ENCODE results near the gene NRROS.
A peak's percentile ranks its signal among the peaks of the same experiment; 100 is the strongest.
"Not testable (repeated sequence)": the region's sequence is repeated elsewhere in the genome, so short reads cannot be mapped to it uniquely, and the experiment has no call there.

The NRROS gene

DNA sequence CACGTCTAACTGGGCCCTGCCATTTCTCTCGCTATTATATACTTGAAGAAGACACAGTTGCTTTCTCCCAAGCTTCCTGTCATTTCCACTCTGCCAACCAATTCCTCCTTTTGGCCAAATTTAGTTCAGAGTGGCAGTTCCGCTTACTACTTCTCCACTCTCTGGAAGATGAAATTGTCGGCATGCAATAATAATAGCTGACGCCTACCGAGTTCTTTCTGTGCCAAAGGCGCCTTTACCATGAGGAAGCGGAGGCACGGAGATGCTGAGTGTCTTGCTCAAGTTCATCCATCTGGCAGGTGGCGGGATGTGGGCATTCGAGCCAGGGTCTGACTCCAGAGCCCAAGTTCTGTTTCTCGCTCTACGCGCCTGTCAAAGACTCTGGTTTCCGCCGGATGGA, 14.6 kb upstream of the NRROS start:
- no peak for DNase-seq (ENCODE audit: low spot score)

DNA sequence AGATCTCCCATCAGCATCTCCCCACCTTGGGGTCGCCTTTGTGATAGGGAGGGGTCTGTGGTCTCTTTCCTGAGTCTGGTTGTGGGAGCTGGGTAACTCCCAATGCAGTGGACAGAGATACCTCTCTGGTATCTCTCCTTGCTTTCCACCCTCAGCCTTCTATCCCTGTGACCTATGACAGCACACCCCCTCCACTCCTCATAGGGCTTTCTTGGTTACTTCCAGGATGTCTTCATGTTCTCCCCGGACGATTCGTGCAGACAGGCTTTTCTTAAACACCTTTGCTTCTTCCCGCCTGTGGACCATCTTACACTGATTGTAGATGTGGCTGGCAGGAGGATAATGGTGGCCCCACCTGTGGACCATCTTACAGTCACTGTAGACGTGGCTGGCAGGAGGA, 14.2 kb upstream of the NRROS start:
- no peak for DNase-seq (ENCODE audit: low spot score)

DNA sequence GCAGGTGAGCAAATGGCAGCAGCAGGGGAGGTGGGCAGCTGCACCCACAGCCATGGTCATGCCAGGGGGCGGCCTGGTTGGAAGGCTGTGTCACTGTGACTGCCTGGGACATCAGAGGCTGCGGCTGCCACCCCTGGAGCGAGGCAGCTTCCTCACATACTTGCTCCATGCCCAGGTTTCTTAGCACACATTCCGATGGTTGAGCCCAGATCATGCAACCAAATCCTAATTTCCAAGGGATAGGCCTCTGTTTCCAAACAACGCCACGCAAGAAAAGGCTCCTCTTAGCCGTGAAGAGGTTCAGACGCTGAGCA, 11.6 kb upstream of the NRROS start:
- DNase-seq (ENCODE audit: low spot score), result no peak

DNA sequence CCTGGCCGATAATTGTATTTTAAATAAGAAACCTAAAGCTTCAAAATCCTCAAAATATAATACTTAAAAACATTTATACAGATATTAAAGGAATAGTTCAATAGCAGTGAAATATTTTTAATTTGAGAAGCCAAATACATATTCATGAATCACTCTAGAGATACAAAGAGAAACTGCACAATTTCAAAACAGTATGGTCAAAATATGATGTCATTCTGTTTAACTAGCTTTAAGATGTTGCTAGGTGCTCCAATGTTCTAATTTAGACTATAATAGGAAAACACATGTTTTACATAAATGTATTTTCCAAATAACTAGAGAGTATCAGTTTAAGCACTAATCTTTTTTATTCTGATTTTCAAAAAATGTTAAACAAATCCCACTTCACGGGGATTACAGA, 10.3 kb upstream of the NRROS start:
- DNase-seq (ENCODE audit: low spot score), result no peak

DNA sequence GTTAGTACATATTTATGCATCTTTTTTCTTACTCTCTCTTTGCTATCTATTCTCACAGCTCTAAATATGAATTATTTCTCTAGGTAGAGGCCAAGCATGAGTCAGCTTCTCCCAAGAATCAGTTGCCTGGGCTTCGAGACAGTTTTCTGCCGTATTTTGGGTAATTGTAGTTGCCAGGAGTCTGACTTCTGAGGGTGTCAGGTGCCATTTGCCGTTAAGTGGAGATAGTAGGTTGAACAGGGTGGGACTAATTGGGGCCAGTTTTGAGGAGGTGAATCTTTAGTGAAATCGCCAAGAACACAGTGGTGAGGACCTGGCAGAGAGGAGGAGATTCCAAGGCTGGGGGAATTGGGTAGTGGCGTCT, 7.8 kb upstream of the NRROS start:
- DNase-seq (ENCODE audit: low spot score), result no peak

DNA sequence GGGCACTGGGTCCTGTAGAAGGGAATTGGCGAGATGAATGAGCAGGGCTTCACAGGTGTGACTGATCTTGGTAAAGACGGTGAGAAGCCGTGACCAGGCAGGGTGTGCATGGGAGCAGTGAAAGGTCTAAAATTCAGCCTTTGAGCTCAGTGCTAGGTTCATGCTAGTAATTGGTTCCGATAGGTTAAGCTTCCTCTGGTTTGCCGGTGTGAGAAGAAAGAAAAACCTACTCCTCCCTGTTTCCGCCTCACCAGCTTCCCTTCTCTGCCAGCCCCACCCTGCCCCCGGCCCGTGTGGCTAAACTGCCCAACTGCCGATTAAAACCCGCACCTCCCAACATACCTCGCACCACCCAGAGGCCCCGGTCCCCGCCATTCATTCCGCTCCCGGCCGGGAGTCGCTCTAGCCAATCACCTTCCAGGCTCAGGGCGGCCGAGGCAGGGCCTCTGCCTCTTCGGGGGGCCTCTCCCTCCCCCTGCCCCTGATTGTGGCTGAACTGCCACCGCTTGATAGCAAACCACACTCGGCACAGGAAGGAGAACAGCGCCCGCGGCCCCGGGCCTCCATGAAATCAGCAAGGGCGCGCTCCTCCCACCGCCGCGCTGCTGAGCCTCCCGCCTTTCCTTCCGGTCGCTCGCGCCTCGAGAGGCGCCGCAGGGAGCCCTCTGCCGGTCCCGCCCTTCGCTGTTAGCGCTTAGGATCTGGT, 7.3 kb upstream of the NRROS start:
- DNase-seq (ENCODE audit: low spot score), result peak; percentile 66

DNA sequence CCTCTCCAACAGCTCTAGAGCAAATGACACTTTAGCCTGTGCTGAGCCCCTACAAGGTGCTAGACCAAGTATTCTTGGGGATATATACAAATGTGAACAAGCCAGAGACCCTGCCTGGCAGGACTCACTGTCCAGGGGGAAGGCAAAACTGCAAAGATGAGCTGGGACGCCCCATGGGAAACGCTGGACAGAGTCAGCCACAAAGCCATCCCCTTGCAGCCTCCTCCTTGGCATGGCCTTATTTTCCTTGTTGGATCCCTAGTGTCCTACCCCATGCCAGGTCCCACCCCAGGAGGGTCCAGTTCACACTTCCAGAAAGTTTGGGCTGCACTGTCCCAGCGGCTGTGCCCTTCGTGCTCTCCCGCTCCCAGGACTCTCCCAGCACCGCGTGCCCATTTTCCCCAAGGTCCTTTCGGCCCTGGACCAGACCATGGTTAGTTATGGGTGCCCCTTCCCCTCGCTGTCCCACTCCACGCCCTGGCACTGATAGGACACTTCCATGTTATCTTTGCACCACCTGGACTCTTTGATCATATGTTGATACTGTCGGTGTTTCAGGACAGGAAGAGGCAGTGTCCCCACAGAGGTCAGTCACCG, 5.8 kb upstream of the NRROS start:
- no peak for DNase-seq (ENCODE audit: low spot score)

DNA sequence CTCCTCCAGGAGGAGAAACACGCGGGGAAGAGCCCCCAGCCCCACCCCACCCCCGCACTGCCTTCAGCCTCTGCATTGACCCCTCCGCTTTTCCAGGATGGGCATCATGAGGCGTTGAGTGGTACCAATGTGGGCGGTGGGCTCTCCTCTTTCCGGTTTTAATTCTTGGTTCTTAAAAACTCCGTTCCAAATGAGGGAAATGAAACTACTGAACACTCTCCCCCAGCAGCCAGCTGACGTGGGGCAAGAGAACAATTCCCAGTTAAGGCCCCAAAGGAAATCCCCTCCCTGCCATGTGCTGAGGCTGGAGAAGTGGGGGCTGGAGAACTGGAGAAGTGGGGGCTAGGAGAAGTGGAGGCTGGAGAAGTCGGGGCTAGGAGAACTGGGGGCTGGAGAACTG, 5.3 kb upstream of the NRROS start:
- no peak for DNase-seq (ENCODE audit: low spot score)

DNA sequence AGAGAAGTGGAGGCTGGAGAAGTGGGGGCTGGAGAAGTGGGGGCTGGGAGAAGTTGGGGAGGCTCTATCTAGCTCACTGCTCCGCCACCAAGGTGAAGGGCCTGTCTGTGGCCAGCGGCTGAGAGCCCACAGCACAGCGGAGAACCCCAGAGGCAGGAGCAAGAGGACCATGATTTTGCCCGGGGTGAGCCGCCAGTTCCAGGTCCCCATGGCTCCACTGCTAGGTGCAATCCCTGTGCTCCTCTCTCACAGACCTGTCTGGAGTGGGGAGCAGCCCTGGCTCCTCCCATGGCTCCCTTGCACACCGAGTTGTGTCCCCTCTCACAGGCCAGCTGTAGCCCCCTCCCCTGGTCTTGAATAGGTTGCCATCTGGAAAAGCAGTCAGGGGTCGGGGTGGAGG, 4.7 kb upstream of the NRROS start:
- DNase-seq (ENCODE audit: low spot score), result no peak

DNA sequence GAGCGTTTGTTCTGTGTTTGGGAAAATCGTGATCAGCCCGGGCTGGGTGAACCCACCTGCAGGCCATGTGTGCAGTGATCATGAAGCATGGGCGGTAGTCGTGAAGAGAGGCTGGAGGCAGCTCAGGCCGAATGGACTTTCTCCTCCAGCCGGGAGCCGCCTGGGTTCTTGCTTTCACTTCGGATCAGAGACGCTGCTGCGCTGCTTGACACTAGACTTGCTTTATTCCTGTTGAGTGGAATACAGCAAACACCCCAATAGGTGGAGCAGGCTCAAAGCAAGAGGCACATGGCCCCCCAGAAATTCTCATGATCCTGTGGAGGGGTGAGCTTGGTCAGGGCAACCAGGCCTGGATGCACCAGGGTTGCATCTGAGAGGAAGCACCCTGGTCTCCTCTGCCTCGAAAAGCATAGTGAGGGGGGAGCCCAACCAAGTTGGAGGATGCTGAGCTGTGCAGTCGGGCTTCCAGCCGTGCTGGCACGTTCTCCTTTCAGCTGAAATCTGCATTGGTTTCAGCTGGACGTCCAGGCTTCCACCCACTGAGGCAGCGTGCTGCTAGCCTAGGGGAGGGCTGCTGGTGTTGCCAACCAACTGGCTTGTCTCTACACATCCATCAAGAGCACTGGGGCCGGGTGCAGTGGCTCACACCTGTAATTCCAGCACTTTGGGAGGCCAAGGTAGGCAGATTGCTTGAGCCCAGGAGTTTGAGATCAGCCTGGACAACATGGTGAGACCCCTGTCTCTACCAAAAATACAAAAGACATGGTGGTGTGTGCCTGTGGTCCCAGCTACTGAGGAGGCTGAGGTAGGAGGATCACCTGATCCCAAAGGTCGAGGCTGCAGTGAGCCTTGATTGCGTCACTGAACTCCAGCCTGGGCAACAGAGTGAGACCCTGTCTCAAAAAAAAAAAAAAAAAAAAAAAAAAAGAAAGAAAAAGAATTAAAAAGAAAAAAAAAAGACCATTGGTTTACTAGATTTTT, 2.8 kb upstream of the NRROS start:
- DNase-seq (ENCODE audit: low spot score), result no peak

DNA sequence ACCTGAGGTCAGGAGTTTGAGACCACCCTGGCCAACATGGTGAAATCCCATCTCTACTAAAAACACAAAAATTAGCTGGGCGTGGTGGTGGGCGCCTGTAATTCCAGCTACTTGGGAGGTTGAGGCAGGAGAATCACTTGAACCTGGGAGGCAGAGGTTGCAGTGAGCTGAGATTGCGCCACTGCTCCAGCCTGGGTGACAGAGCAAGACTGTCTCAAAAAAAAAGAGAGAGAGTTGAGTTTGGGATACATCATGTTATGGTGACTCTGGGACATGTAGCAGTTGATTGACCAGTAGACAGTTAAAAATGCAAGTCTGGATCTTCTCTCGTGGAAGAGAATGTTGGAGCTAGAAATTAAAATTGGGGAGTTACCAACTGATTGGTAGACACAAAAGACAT, 1.6 kb upstream of the NRROS start:
- not testable (repeated sequence) for DNase-seq (ENCODE audit: low spot score)

DNA sequence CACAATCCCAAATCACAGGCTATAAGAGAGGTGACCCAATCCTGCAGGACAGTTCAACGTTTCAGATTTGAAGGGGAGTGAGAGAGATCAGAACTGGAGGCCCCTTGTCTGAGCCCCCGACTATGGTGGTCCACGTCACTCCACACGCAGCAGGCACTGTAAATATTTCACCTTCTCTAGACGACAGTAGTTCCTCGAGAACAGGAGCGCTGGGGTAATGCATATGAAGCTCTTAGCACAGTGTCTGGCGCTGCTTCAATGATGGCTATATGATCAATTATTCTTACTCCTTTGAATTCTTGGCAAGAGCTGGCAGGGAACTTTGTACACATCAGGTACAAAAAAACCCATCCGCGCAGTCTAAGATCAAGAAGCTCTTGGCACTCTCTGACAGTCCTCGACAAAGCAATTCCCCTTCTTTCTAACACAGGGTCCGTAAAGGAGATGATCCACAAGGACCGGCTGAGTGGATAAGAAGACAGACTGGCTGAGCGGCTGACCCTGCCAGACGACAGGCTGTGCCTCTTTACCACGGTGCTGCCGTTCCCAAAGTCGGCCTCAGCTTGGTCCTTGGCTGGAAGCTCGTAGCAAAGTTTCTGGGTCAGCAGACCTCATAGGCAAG, 522 bp upstream of the NRROS start:
- DNase-seq (ENCODE audit: low spot score), result no peak

DNA sequence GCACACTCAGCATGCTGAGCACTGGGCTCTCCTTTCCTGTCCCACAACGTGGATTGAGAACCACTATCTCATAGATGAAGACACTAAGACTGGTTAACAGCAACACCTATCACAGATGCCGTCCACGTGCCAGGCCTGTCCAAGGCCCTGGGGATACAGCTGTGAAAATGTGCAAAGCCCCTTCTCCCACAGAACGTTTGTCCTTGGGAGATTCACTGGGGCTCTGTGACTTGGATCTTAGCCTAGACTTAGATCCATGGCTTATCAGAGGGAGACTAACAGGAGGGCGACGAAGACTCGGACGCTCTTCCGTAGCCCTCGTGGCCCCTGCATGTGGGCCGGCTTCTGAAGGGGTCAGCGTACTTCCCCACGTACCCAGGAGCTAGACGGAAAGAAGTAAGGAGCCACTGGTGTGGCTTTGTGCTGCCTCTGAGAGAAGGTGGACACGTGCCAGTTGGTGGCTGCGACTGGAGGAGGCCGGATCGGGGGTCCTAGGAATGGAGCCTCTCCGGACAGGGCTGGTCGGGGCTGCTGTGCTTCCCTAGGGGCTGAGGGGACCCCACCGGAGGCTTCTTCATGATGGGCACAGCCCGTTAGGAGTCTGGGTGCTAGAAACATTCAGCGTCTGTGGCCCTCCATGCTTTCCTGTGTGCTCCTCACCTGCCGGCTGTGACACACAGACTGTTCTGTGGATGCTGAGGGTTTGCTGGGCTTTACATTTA, 964 bp downstream of the NRROS start:
- DNase-seq (ENCODE audit: low spot score), result no peak

DNA sequence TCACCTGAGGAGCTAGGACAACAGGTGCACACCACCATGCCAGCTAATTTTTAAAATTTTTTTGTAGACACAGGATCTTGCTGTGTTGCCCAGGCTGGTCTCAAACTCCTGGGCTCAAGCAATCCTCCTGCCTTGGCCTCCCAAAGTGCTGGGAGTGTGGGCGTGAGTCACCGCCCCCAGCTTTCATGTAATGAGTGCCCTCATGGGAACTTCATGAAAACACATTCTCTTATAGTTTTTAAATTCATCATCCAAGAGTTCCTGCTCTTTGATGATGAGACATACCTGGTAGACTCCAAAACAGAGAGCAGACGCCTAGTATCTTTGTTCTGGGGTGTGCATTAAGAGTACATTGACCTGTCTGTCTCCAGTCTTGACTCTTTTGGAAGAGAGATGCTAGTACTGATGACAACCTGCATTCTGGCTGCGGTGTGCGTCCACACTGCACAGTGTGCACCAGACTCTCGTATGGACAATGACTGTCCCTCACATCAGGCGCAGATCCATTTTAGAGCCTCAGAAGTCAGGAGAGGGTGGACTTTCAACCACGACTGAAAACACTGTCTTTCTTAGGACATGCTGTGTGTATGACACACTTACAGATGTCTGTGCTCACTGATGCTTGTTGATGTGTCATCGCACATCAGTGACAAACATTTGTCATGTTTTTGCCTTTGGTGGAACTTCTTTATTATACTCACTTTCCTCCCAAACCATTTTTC, 2.0 kb downstream of the NRROS start:
- no peak for DNase-seq (ENCODE audit: low spot score)

DNA sequence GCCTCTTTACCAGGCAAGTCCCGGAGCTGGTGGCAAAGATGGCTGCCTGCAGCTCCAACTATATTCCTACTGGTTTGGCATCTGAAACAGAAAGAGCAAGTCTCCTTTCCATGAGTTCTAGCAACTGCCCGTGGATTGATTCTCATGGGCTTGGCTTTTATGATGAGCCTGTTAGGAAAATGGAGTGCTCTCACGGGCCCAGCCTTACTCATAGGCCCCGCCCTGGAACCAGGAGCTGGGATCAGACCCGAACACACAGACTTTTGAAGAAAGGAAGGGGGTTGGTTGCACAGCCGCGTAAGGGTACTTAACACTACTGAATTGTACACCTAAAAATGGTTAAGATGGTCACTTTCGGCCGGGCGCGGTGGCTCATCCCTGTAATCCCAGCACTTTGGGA, 2.9 kb downstream of the NRROS start:
- no peak for DNase-seq (ENCODE audit: low spot score)

DNA sequence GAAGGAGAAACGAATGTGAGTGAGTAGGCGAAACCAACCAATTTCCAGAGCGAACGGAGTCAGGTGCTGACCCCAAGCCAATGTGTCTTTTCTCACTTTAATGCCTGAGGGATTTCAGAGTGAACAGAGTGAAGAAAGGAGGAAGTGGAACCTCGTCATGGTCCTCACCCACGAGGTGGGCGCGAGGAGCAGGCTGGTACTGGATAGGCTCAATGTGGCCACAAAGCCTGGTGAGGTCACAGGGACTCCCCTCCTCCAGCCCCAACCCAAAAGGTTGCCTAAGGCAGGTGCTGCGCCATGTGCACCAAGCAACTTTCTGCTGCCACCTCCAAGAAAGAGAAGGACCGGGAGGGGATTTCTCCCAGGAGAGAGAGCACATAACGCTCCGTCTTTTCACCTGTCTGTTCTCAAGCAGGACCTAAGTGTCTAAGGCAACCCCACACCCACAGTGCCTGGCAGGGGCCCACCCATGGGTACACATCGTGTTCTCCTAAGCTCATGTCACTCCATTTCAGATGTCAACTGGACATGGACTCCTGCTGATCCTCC, 3.8 kb downstream of the NRROS start:
- no peak for DNase-seq (ENCODE audit: low spot score)

DNA sequence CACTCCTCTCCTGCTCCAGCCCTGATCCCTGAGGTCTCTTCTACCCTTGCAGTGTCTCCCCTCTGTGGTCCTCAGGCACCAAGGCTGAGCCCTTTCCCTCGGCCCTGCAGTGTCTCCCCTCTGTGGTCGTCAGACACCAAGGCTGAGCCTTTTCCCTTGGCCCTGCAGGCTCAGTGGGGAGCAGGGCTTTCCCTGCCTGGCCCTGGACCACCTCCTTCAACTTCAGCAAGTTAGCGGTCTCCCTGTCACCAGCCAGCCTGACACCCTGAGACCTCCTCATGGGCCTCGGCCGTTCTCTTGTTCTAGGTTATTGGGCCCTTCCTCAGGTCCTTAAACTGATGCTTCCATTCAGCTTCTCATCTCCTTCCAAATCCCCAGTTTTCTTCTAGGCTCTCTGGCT, 4.3 kb downstream of the NRROS start:
- DNase-seq (ENCODE audit: low spot score), result no peak

DNA sequence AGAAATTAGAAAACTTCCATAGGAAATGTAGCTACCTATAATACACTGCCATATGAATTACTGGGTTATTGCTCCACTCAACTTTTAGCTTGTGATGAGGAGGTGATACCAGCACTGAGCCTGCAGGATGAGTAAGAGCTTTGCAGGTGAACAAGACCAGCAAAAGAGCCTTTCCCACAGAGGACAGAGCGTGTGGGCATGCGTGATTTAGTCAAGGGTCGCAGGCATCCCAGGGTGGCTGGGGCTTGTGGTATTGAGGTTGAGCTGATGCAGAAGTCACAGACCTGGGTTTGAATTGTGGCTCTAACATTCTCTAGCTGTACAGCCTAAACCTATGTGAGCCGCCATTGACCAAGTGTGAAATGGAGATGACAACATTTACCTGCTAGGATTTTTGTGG, 5.6 kb downstream of the NRROS start:
- DNase-seq (ENCODE audit: low spot score), result no peak

DNA sequence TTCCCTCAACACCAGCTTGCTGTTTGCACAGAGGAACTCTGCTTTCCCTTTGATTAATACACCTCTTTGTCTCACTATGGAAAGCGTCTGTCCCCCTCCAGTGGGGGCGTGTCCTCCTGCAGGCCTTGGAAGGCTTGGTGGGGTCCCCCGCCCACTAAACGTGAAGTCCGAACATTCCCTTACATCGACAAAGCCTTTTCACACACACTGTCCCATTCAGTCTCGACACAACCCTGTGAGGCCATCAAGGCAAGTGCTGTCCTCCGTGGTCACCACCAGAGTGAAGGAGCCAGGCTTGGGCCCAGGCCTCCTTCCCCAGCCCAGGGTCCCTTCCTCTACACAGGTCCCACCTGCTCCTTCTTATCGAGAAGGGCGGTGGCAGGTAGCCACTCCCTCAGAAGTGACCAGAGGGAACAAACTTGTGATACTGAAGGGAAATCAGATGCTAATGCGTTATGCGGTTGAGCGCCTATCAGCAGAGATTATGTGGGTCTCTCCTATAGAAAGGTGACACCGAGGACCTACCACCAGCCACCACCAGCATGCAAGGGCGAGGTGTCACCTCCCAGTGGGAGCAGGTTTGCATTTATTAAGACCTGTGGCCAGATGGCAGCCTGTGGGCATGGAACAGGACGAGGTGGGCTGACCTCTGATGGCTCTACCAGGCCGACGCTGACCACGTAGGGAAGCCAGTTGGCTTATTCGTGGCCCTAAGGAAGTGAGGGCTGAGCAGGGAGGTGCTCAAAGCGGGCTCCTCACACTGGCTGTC, 6.6 kb downstream of the NRROS start:
- no peak for DNase-seq (ENCODE audit: low spot score)

DNA sequence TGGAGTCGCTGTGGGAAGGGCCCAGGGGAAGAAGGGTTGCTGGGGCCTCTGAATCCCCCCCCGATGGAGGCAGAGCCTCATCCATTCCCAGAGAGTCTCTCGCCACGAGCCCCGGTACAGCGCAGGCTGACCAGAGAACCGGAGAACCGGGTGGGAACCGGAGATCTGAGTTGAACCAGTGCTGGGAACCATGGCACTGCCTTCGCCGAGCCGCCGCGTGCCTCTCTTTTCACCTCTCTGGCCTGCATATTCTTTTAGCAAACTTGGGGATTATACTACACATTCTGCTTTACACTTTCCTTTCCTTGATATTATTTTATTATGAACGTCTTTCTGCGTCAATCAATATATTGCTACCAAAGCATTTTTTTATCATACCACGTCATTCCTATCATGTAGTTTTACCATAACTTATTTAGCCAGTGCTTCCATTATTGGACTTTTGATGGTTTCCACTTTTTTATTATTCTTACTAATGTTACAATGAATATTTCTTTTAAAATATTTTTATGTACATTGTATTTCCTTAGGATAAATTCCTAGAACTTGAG, 7.2 kb downstream of the NRROS start:
- DNase-seq (ENCODE audit: low spot score), result no peak

Data from globus pallidus (tissue), 1 donor.